ENCODE results near the gene KLHDC3.
A peak's percentile ranks its signal among the peaks of the same experiment; 100 is the strongest.

The KLHDC3 gene

DNA sequence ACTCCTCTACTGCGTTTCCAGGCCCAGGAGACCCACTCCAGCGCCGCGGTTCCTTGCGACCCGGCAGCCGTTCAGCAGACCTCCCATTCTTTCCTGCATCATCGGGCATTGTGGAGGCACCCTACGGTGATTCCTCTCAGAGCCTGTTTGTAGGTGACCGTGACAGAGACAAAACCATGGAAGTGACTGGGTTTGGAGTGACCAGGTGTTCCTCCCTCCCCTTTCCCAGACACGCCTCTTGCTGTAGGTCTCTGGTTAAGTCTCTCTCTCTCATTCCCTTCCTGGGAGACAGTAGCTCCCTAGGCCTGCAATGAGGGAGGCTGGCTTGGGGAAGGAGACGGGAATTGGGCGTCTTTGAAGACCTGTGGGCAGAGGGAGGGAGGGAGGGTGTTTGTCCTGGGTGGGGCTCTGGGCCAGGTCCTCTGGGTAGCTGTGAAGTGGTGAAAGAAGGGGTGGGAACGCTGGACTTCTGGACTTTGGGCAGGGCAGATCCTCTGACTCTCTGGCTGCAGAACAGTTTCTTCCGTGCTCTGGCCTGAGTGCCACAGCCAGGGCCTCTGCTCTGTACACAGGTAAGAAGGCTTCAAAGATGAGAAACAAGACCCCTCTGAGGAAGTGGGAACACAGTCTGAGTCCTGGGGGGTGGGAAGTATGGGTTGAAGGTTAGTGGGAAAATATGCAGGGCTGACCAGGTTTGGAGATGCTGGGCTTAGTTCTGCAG is 46.1 kb downstream of the KLHDC3 start:
- DNase-seq, result no peak

- DNase-seq, result no peak
Observed at GRCh38 chr6:43060755-43061633, 46.9 kb downstream of the KLHDC3 start.

DNA sequence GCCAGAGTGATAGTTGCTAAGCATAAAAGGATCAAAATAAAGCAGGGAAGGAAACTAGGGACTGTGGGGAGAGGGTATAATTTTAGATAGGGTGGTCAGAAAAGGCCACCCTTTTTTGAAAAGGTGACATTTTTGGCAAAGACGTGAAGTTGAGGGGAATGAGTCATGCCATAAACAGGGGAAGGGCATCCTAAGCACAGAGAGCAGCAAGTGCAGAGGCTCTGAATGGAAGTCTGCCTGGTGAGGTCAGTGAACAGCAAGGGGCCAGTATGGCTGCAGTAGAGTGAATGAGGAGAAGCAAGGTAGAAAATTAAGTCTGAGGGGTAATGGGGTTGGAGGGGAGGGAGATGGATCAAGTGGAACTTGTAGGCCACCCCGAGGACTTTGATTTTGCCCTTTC is 47.8 kb downstream of the KLHDC3 start:
- DNase-seq, result no peak

DNA sequence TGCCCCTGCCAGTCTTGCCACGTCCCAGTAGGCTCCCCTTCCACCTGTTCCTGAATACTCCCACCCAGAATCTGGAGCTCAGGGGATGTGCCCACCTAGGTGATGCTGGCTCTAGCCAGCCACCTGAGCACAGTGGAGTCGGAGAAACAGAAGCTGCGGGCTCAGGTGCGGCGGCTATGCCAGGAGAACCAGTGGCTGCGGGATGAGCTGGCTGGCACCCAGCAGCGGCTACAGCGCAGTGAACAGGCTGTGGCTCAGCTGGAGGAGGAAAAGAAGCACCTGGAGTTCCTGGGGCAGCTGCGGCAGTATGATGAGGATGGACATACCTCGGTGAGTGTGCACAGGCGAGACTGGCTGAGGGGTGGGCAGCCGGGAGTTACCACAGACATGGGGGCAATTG is 48.8 kb downstream of the KLHDC3 start:
- no peak for DNase-seq

DNA sequence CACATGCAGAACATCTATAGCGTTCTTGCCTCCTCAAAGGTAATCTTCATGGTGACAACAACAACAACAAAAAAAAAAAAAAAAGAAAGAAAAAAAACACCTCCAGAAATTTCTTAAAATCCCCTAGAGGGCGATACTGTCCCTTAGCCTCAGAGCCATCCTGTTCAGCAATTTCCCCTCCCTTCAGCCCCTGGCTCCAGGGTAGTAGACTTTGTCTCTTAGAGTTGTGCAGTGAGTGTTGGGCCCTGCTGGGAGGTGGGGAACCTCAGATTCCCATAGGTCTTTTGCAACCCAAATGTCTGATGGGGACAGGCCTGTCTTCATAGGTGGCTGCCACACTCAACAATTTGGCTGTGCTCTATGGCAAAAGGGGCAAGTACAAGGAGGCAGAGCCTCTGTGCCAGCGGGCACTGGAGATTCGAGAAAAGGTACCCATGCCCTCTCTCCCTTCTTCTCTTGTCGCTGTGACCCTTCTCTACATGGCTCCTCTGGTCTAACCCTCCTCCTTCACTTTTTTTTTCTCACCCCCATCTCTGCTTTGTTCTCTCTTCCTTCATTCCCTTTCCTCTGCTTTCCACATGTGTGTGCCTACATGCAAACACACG is 56.1 kb downstream of the KLHDC3 start:
- DNase-seq, result peak; percentile 82

Data from fibroblast of skin of scalp (primary cell).